Stimulated activated CD8-positive, alpha-beta memory T cell treated with anti-CD3 and anti-CD28 coated beads, Interleukin-12 subunit alpha, Interleukin-12 subunit beta, amount 100 ng/mL, for 1 hour (primary cell): ENCODE data around the gene IQCF6.
"Not testable (repeated sequence)": the region's sequence is repeated elsewhere in the genome, so short reads cannot be mapped to it uniquely, and the experiment has no call there.

Source experiments
- DNase-seq: peaks from one replicate; pipeline ENCODE4 v3.0.0-alpha.2; 2020; ENCODE audit warnings: low read depth

The IQCF6 gene

DNA sequence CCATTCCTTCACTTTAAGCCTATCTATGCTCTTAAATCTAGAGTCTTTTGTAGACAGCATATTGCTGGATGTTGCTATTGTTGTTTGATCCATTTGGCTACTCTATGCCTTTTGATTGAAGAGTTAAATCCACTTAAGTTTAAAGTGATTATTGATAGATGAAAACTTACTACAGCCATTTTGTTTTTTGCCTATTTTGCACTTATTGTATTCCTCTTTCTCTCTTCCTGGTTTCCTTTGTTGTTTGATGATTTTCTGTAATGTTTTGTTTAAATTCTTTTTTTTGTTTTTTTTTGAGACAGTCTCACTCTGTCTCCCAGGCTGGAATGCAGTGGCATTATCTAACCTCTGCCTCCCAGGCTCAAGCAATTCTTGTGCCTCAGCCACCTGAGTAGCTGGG, 19.8 kb downstream of the IQCF6 start:
- no peak for DNase-seq

DNA sequence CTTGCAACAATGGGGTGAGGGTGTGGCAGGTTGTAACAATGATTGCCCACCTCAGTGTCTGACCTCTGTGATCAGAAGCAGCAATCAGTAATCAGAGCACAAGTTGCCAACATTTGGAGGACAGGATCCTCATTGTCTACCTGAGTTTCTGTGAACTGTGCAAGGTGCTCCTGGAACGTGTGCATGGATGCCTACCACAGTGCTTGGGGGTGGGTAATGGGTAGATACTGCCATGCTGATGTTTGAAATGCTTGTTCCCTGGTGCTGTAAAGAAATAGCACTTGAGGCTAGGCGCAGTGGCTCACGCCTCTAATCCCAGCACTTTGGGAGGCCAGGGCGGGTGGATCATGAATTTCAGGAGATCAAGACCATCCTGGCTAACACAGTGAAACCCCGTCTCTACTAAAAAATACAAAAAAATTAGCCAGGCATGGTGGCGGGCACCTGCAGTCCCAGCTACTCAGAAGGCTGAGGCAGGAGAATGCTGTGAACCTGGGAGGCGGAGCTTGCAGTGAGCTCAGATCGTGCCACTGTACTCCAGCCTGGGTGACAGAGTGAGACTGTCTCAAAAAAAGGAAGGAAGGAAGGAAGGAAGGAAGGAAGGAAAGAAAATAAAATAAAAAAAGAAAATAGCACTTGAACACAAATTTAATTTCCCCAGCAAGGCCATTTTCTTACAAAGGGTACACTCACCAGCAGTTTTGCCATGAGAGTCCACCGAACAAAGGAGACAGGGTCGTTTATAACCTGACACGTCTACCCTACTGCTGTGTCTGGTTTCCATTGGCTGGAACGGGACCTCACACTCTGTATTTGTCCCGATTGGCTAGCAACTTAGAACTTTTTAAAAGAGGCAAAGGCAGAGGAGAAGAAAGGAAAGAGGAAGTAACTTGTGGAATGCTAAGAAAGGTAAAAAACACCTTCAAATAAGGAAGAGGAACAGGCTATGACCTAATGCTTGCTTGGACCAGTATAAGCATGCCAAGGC, 25.0 kb downstream of the IQCF6 start:
- not testable (repeated sequence) for DNase-seq

GRCh38 chr3:51751287-51751686, 27.8 kb downstream of the IQCF6 start:
- no peak for DNase-seq

DNA sequence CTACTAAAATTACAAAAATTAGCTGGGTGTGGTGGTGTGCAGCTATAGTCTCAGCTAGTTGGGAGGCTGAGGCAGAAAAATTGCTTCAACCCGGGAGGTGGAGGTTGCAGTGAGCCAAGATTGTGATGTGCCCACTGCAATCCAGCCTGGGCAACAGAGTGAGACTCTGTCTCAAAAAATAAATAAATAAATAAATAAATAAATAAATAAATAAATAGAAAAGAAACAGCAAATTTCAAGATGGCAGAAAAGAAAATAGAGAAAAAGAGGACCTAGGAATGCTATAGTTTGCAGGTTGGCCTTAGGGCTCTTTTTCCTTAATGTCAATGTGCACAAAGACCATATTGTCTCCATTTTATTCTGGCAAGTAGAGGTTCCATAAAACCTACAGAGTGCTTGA, 28.2 kb downstream of the IQCF6 start:
- DNase-seq, result no peak

GRCh38 chr3:51748327-51748726, 30.7 kb downstream of the IQCF6 start:
- DNase-seq, result no peak

DNA sequence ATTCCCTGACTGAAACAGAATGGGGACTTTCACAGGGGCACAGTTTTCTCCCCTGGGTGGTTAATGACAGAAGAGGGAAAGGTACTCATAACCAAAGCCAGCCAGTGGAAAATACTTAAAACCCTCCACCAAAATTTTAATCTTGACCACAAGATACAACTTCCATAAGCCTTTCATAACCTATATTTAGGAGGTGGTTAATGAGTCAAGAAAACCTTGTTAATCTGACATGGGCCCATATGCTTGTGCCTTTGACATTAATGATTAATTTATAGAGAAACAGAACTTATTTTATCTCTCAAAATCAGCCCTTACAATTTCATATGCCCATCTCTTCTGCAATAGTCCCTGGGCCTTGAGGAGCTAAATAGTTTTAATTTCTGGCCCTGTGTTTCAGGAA, 31.2 kb downstream of the IQCF6 start:
- no peak for DNase-seq

- not testable (repeated sequence) for DNase-seq
These were observed 36.1 kb downstream of the IQCF6 start for GRCh38 chr3:51742978-51743377.

DNA sequence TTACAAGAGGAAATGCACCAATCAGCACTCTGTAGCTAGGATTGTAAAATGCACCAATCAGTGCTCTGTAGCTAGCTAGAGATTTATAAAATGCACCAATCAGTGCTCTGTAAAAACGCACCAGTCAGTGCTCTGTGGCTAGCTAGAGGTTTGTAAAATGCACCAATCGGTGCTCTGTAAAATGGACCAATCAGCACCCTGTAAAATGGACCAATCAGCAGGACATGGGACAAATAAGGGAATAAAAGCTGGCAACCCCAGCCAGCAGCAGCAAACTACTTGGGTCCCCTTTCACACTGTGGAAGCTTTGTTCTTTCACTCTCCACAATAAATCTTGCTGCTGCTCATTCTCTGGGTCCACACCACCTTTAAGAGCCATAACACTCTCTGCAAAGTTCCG, 36.7 kb downstream of the IQCF6 start:
- not testable (repeated sequence) for DNase-seq

GRCh38 chr3:51739110-51739509, 39.9 kb downstream of the IQCF6 start:
- DNase-seq, result no peak

GRCh38 chr3:51735950-51736349, 43.1 kb downstream of the IQCF6 start:
- no peak for DNase-seq

DNA sequence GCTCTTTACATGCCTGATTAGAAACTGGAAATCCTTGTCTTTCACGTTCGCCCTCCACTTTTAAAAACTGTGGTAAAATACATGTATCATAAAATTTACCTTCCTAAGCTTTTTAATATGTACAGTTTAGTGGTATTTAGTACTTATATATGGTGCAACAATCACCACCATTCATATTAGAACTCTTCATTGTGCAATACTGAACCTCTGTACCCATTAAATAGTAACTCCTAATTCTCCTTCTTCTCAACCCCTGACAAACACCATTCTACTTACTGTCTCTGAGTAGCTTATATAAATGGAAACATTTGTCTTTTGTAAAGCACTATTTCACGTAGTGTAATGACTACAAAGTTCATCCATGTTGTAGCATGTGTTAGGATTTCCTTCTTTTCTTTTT, 44.0 kb downstream of the IQCF6 start:
- DNase-seq, result no peak

DNA sequence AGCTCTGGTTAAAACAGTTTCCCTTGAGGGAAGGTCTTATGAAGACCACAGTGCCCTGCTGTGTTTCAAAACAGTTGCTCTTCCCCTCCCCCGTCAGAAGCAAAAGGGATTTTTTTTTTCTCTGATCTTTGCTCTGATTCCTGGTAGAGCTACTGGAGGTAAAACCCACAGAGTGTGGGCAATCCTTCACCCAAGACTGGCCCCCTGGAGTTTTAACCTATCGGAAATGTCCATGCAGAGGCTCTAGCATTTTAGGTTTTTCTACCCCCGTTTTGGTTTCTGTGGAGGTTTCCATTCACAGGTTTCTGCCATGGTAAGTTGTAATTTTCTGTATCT, 44.5 kb downstream of the IQCF6 start:
- DNase-seq, result no peak

- no peak for DNase-seq
These were observed 45.0 kb downstream of the IQCF6 start for GRCh38 chr3:51733859-51734571.

DNA sequence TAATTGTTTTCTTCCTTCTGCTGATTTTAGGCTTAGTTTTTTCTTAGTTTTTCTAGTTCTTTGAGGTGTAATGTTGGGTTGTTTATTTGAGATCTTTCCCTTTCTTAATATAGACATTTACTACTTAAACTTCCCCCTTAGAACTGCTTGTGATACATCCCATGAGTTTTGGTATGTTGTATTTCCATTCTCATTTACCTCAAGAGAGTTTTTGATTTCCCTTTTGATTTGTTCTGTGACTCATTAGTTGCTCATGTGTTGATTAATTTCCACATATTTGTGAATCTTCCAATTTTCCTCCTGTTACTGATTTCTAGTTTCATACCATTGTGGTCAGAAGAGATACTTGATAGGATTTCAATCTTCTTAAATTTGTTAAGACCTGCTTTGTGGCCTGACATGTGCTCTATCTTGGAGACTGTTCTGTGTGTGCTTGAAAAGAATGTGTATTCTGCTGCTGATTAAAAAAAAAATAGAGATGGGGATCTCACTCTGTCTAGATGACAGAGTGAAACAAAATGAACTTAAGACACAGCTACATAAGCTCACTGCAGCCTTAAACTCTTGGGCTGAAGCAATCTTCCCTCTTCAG, 49.9 kb downstream of the IQCF6 start:
- DNase-seq, result no peak
